GM12878 (cell line): ENCODE results near the gene KCNK5. TPM values are rescaled to one million over a fixed set of nuclear protein-coding genes. Genes with fewer than 3 reads are reported as not detected.

Experiments used
- ATAC-seq: fragments of 200-7000 bp; cut with Tn5 transposase; 3 replicates; pipeline ENCODE4 v1.9.1; 2020; ENCODE audit warnings: mild to moderate bottlenecking, moderate library complexity
- BruUV-seq: library from RNA; stranded (reverse); fragments of 400-500 nt; replicated peaks from 2 replicates; lab custom pipeline; 2021; lab: Mats Ljungman, UMichigan
- CTCF ChIA-PET: fragments of 300-600 bp; sonication (Branson Sonifier 250); formaldehyde crosslinking; extraction: SDS; loops from one replicate; lab custom pipeline; 2021; ENCODE audit warnings: inconsistent platforms; lab: Yijun Ruan, JAX
- POLR2A ChIA-PET: fragments of 350-600 bp; formaldehyde crosslinking; extraction: SDS; loops from one replicate; lab custom pipeline; 2021; ENCODE audit warnings: inconsistent platforms; lab: Charles Lee
- RAD21 ChIA-PET: fragments of 300-600 bp; sonication (Branson Sonifier 250); formaldehyde crosslinking; loops from one replicate; lab custom pipeline; 2023; ENCODE audit warnings: antibody characterized with exemption; ENCODE audit not compliant: unreplicated experiment; lab: Charles Lee
- SMC1A ChIA-PET: fragments of 300-600 bp; sonication (Branson Sonifier 250); formaldehyde crosslinking; loops from one replicate; lab custom pipeline; 2023; ENCODE audit not compliant: unreplicated experiment, uncharacterized antibody; lab: Charles Lee
- DNase-seq: peaks from one replicate; pipeline ENCODE4 v3.0.0-alpha.2; 2011; ENCODE audit warnings: low read depth, low spot score
- FAIRE-seq: peaks from 3 replicates; lab custom pipeline; 2011; peaks lifted over from hg19 to GRCh38; lab: Jason Lieb, UNC
- H2AFZ ChIP-seq: 2 replicates; pipeline ENCODE4 v1.6.0; 2011; ENCODE audit warnings: low read depth, low read length, control low read depth; ENCODE audit not compliant: control insufficient read depth
- H3K27ac ChIP-seq: 2 replicates; pipeline ENCODE4 v1.5.1; 2011; ENCODE audit warnings: control low read depth; ENCODE audit not compliant: control insufficient read depth, insufficient read depth
- H3K27me3 ChIP-seq, 2 experiments: replicated peaks in 1 of 2; 2 replicates each; pipeline versions ENCODE4 v1.6.0 to v1.6.1; 2011; ENCODE audit warnings: low read length in 1 of 2; ENCODE audit not compliant: control insufficient read depth in 2 of 2, insufficient read depth in 2 of 2
- H3K36me3 ChIP-seq, 2 experiments: 2 replicates each; pipeline ENCODE4 v1.5.1; 2011; ENCODE audit warnings: low read length in 1 of 2; ENCODE audit not compliant: control insufficient read depth in 2 of 2, insufficient read depth in 2 of 2
- H3K4me1 ChIP-seq: 2 replicates; pipeline ENCODE4 v1.6.1; 2011; ENCODE audit warnings: mild to moderate bottlenecking, low read length, moderate library complexity, mixed read lengths; ENCODE audit not compliant: control insufficient read depth, insufficient read depth
- H3K4me2 ChIP-seq: 2 replicates; pipeline ENCODE4 v1.6.0; 2011; ENCODE audit warnings: control low read depth; ENCODE audit not compliant: control insufficient read depth, insufficient read depth
- H3K4me3 ChIP-seq: fragments of 200-600 bp; sonication (generic); 2 replicates; pipeline ENCODE4 v1.5.1; 2016
- H3K79me2 ChIP-seq: 2 replicates; pipeline ENCODE4 v1.6.0; 2011; ENCODE audit warnings: low read length; ENCODE audit not compliant: control insufficient read depth, insufficient read depth
- H3K9ac ChIP-seq: 2 replicates; pipeline ENCODE4 v1.8.0; 2011; ENCODE audit warnings: low read length, control low read depth, mixed read lengths; ENCODE audit not compliant: control insufficient read depth, insufficient read depth
- H3K9me3 ChIP-seq: replicated peaks from 3 replicates; pipeline ENCODE4 v1.5.1; 2011; ENCODE audit warnings: mild to moderate bottlenecking, low read length; ENCODE audit not compliant: control insufficient read depth, insufficient read depth
- H4K20me1 ChIP-seq: 2 replicates; pipeline ENCODE4 v1.6.0; 2011; ENCODE audit not compliant: control insufficient read depth, insufficient read depth
- ATF2 ChIP-seq: IDR thresholded peaks from 2 replicates; pipeline ENCODE4 v1.6.1; 2012; ENCODE audit warnings: low read length, inconsistent platforms
- CREB1 ChIP-seq: IDR thresholded peaks from 2 replicates; pipeline ENCODE4 v1.6.1; 2012; ENCODE audit warnings: low read depth, mild to moderate bottlenecking, inconsistent platforms
- E2F4 ChIP-seq: IDR thresholded peaks from 2 replicates; pipeline ENCODE4 v1.6.1; 2012; ENCODE audit warnings: low read depth, low read length, improper control_type of control experiment
- ETV6 ChIP-seq, 2 experiments: fragments of 450-650 bp in 1 of 2; IDR thresholded peaks in 1 of 2; conservative IDR thresholded peaks in 1 of 2; 2 replicates each; pipeline ENCODE4 v1.6.1; 2014; ENCODE audit warnings: antibody characterized with exemption in 1 of 2, borderline replicate concordance in 1 of 2, low read depth in 1 of 2, mild to moderate bottlenecking in 1 of 2, moderate library complexity in 1 of 2
- IRF4 ChIP-seq: IDR thresholded peaks from 2 replicates; pipeline ENCODE4 v1.6.1; 2011; ENCODE audit warnings: low read depth, low read length
- RCOR1 ChIP-seq: conservative IDR thresholded peaks from 2 replicates; pipeline ENCODE4 v1.6.1; 2012; ENCODE audit warnings: low read depth, low read length, improper control_type of control experiment
- SIN3A ChIP-seq: IDR thresholded peaks from 2 replicates; pipeline ENCODE4 v1.6.1; 2012; ENCODE audit warnings: low read depth, low read length, improper control_type of control experiment
- TBL1XR1 ChIP-seq: IDR thresholded peaks from 2 replicates; pipeline ENCODE4 v1.6.1; 2012; ENCODE audit warnings: low read depth, low read length, improper control_type of control experiment
- WGBS: methylation state at CpG from one replicate; pipeline ENCODE4 v1.1.6; 2016; ENCODE audit warnings: low lambda C conversion rate; ENCODE audit not compliant: insufficient replicate concordance, insufficient coverage; ENCODE audit errors: missing lambda C conversion rate; 5-methylcytosine and 5-hydroxymethylcytosine counted together
- in situ Hi-C: fragments of 300-500 bp; cut with MboI; formaldehyde crosslinking; loops from 9 replicates; pipeline ENCODE4 v1.14.3; 2018; ENCODE audit warnings: mixed read lengths
- intact Hi-C: fragments of 100-400 bp; cut with micrococcal nuclease; formaldehyde crosslinking; loops from one replicate; pipeline ENCODE4 v1.14.2; 2022; ENCODE audit not compliant: unreplicated experiment
- polyA plus RNA-seq, 11 experiments: library from polyadenylated mRNA; depleted of rRNA in 4 of 11; unstranded in 6 of 11; stranded (reverse) in 5 of 11; fragments of >200 nt; fragmentation: Nextera tagmentation in 4 of 11; fragmentation: Illumina TruSeq in 1 of 11; extraction: Ambion mirVana in 4 of 11; extraction: Trizol in 1 of 11; gene quantifications; 1 replicate in 1 of 11; 2 replicates in 10 of 11; pipeline versions ENCODE4 v1.2.1 to v1.2.3, GENCODE V29; 2011 to 2016; ENCODE audit warnings: inconsistent platforms in 2 of 11, missing spikeins in 2 of 11, low read depth in 1 of 11
- total RNA-seq, 4 experiments: library from RNA; depleted of rRNA in 3 of 4; stranded (reverse); fragments of >200 nt in 3 of 4; fragmentation: Illumina TruSeq in 1 of 4; extraction: Trizol in 1 of 4; gene quantifications; 2 replicates each; pipeline versions ENCODE4 v1.2.1 to v1.2.3, GENCODE V29; 2013 to 2021
- TF ChIP-seq, protein P1 (sequence below): fragments of 450-650 bp; IDR thresholded peaks from 2 replicates; pipeline ENCODE4 v1.6.1; 2017; ENCODE audit warnings: mild to moderate bottlenecking, low read depth, inconsistent platforms; ENCODE audit not compliant: poor library complexity, severe bottlenecking
- TF ChIP-seq, protein P2 (sequence below): fragments of 450-650 bp; IDR thresholded peaks from 2 replicates; pipeline ENCODE4 v1.6.1; 2016; ENCODE audit warnings: mild to moderate bottlenecking

KCNK5 gene
- total and polyA plus RNA-seq, 10 of the 15 experiments (the other 5 are each of a cell fraction or from before 2014, with no cell fraction given): 0.11 to 4.2 (median 2.1) TPM

DNA sequence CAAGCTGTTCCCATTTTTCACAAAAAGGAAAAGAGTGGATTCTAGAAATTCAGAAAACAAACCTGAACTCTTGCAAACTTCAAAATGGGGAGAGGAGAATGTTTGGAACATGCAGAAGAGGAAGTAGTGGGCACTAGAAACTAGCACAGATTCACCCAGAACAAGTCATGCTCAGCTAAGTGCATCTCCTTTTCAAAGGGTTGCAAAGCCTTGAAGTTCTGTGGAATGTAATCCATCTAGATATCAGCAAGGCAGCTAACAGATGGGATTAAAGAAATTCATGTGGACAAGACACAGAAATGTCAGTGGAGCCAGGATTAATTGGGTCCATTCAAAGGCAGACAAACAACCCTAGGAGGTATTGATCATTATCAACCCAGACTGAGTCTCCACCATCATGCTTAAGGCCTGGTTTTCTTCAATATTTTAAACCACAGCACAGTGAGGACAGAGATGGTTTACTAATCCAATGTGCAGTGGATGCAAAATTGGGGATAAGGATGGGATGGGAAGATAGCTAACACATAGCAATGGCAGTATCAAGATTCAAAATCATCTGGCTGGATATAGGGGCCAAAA is 31.3 kb downstream of the KCNK5 start:
- H3K27ac ChIP-seq: no peak overlapping the region
- H3K9ac ChIP-seq: no peak overlapping the region
- no peak overlapping the region; the same call in 1 of the 2 replicates for H3K4me2 ChIP-seq
- FAIRE-seq: no peak
- H3K4me1 ChIP-seq: no peaks in the 10 kb centered on the region
- no peaks in the 10 kb centered on the region for H3K36me3 ChIP-seq
- H2AFZ ChIP-seq: no peak overlapping the region
- BruUV-seq: no TSS peak
- SMC1A ChIA-PET: interaction anchor here (0.6 to 1.5 kb wide), 9 partner anchors 9 to 143 kb away, joined by 3 to 6 read pairs (median 4); no protein-coding TSS in a partner anchor
- RAD21 ChIA-PET: no interaction called here
- peak; percentile 79 for ATAC-seq
- CTCF ChIA-PET: interaction anchor here (0.8 to 1.5 kb wide), 5 partner anchors 16 to 106 kb away, joined by 3 to 5 read pairs (median 3); no protein-coding TSS in a partner anchor
- H3K79me2 ChIP-seq: no peaks in the 10 kb centered on the region
- DNase-seq: no peak
- intact Hi-C loops (no loop called here), in situ Hi-C loops (no loop called here)
- H4K20me1 ChIP-seq: no peaks in the 10 kb centered on the region
- H3K4me3 ChIP-seq: no peak overlapping the region
- no peaks in the 10 kb centered on the region for H3K27me3 ChIP-seq
- TF ChIP-seq ETV6 (conservative IDR thresholded peaks at IDR 0.05 in 1 of 2, IDR thresholded peaks at IDR 0.05 in 1 of 2; ENCODE audit: borderline replicate concordance in 1 of 2, low read depth in 1 of 2): 0 out of 4 replicates have a peak, but pooled peaks of 1 of the 2 experiments have one; percentile 35
- TF ChIP-seq ATF2: no peak
- TF ChIP-seq SIN3A: no peak
- POLR2A ChIA-PET: interaction anchor here (1.0 kb wide), 1 partner anchor 103 kb away, joined by 3 read pairs; no protein-coding TSS in a partner anchor
- H3K9me3 ChIP-seq: no peaks in the 10 kb centered on the region

DNA sequence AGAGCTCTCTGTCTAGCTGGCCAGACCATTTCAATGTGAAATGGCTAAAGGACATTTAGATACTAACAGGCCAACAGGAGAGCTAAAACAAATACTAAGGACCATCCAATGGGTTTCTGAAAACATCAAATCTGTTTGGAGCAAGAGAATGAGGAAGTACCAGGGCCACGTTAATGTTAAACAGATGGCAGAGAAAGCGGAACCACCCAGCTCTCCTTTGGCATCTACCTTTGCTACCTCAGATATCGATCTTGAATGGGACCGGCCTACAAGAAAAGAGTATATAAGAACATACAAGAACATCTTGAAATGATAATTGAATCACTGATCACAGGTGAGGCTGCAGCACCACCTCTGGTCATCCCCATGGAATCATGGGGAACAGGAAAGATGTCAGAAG is 31.8 kb downstream of the KCNK5 start:
- BruUV-seq: no TSS peak
- no peaks in the 10 kb centered on the region for H3K9me3 ChIP-seq
- no peak overlapping the region for H3K9ac ChIP-seq
- WGBS: 27% methylated on average over 4 of the region's 4 CpGs
- ChIA-PET RAD21 (interaction anchor here (0.9 kb wide), 1 partner anchor 21 kb away, joined by 3 read pairs; no protein-coding TSS in a partner anchor), SMC1A (interaction anchor here (0.9 to 1.5 kb wide), 10 partner anchors 9 to 1715 kb away, joined by 3 to 6 read pairs (median 4); no protein-coding TSS in a partner anchor), POLR2A (interaction anchor here (1.0 kb wide), 1 partner anchor 103 kb away, joined by 3 read pairs; no protein-coding TSS in a partner anchor), CTCF (interaction anchor here (0.8 to 1.5 kb wide), 7 partner anchors 16 to 276 kb away, joined by 3 to 5 read pairs (median 3); no protein-coding TSS in a partner anchor)
- no peak overlapping the region for H3K27ac ChIP-seq
- no peaks in the 10 kb centered on the region for H3K36me3 ChIP-seq
- H3K79me2 ChIP-seq: no peaks in the 10 kb centered on the region
- H4K20me1 ChIP-seq: no peaks in the 10 kb centered on the region
- no peak overlapping the region for H3K4me2 ChIP-seq
- no peak; the same call in 2 of the 3 replicates for ATAC-seq
- in situ Hi-C loops (no loop called here), intact Hi-C loops (no loop called here)
- no peak for FAIRE-seq
- no peaks in the 10 kb centered on the region for H3K4me1 ChIP-seq
- no peak for DNase-seq
- H3K4me3 ChIP-seq: no peak overlapping the region
- H2AFZ ChIP-seq: no peak overlapping the region
- H3K27me3 ChIP-seq: no peaks in the 10 kb centered on the region
- TF ChIP-seq IRF4 (no peak), RCOR1 (no peak), E2F4 (no peak), CREB1 (no peak), TBL1XR1 (no peak)
- TF ChIP-seq, protein P1, sequence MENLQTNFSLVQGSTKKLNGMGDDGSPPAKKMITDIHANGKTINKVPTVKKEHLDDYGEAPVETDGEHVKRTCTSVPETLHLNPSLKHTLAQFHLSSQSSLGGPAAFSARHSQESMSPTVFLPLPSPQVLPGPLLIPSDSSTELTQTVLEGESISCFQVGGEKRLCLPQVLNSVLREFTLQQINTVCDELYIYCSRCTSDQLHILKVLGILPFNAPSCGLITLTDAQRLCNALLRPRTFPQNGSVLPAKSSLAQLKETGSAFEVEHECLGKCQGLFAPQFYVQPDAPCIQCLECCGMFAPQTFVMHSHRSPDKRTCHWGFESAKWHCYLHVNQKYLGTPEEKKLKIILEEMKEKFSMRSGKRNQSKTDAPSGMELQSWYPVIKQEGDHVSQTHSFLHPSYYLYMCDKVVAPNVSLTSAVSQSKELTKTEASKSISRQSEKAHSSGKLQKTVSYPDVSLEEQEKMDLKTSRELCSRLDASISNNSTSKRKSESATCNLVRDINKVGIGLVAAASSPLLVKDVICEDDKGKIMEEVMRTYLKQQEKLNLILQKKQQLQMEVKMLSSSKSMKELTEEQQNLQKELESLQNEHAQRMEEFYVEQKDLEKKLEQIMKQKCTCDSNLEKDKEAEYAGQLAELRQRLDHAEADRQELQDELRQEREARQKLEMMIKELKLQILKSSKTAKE: no peak
- TF ChIP-seq, protein P2, sequence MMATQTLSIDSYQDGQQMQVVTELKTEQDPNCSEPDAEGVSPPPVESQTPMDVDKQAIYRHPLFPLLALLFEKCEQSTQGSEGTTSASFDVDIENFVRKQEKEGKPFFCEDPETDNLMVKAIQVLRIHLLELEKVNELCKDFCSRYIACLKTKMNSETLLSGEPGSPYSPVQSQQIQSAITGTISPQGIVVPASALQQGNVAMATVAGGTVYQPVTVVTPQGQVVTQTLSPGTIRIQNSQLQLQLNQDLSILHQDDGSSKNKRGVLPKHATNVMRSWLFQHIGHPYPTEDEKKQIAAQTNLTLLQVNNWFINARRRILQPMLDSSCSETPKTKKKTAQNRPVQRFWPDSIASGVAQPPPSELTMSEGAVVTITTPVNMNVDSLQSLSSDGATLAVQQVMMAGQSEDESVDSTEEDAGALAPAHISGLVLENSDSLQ: no peak
